Upper lobe of left lung (tissue), 4 donors: ENCODE measurements around the gene DLD.

Experiments used
- POLR2AphosphoS5 ChIP-seq, 2 donors: sonication (generic); formaldehyde crosslinking; IDR thresholded peaks; one replicate each; pipeline ENCODE4 v1.5.1; 2017; ENCODE audit warnings: antibody characterized with exemption in 2 of 2
- TF ChIP-seq, protein P1 (sequence below), 6 experiments: fragments of 450-650 bp in 4 of 6; fragments of 200-600 bp in 2 of 6; sonication (generic) in 2 of 6; IDR thresholded peaks; one replicate each; pipeline ENCODE4 v1.5.1; 2016 to 2019; ENCODE audit warnings: antibody characterized with exemption in 6 of 6

- TF ChIP-seq, protein P1, sequence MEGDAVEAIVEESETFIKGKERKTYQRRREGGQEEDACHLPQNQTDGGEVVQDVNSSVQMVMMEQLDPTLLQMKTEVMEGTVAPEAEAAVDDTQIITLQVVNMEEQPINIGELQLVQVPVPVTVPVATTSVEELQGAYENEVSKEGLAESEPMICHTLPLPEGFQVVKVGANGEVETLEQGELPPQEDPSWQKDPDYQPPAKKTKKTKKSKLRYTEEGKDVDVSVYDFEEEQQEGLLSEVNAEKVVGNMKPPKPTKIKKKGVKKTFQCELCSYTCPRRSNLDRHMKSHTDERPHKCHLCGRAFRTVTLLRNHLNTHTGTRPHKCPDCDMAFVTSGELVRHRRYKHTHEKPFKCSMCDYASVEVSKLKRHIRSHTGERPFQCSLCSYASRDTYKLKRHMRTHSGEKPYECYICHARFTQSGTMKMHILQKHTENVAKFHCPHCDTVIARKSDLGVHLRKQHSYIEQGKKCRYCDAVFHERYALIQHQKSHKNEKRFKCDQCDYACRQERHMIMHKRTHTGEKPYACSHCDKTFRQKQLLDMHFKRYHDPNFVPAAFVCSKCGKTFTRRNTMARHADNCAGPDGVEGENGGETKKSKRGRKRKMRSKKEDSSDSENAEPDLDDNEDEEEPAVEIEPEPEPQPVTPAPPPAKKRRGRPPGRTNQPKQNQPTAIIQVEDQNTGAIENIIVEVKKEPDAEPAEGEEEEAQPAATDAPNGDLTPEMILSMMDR (IDR thresholded peaks at IDR 0.05): no peak
- TF ChIP-seq POLR2AphosphoS5 (IDR thresholded peaks at IDR 0.05): no peak
Observed at GRCh38 chr7:107969856-107970255, 78.9 kb downstream of the DLD start.
